WI38 (cell line): Measurements from ENCODE around the gene TFEB.

ENCODE experiments used
- H3K4me3 ChIP-seq: 2 replicates; pipeline ENCODE4 v1.5.1; 2011; ENCODE audit warnings: low read depth, mild to moderate bottlenecking, control low read depth, low read length
- CTCF ChIP-seq: IDR thresholded peaks from 2 replicates; pipeline ENCODE4 v1.5.1; 2012; ENCODE audit warnings: low read depth, mild to moderate bottlenecking, control low read depth, low read length

TFEB gene

GRCh38 chr6:41759106-41759904 lies 23.9 kb upstream of the TFEB start:
- no peak for TF ChIP-seq CTCF
- H3K4me3 ChIP-seq: no peak overlapping the region

GRCh38 chr6:41758641-41759035 lies 23.2 kb upstream of the TFEB start:
- H3K4me3 ChIP-seq: no peak overlapping the region
- no peak for TF ChIP-seq CTCF

GRCh38 chr6:41757931-41758640 lies 22.7 kb upstream of the TFEB start:
- H3K4me3 ChIP-seq: no peak overlapping the region
- TF ChIP-seq CTCF: no peak

GRCh38 chr6:41757271-41757670 lies 21.9 kb upstream of the TFEB start:
- no peak for TF ChIP-seq CTCF

GRCh38 chr6:41756354-41756753 lies 20.9 kb upstream of the TFEB start:
- TF ChIP-seq CTCF: no peak

More at GRCh38 chr6:41757271-41757670, 21.9 kb upstream of the TFEB start:
- H3K4me3 ChIP-seq: no peak overlapping the region

GRCh38 chr6:41755895-41756294 lies 20.5 kb upstream of the TFEB start:
- TF ChIP-seq CTCF: no peak
- no peak overlapping the region for H3K4me3 ChIP-seq

More at GRCh38 chr6:41756354-41756753, 20.9 kb upstream of the TFEB start:
- H3K4me3 ChIP-seq: no peak overlapping the region

GRCh38 chr6:41750374-41750773 lies 15.0 kb upstream of the TFEB start:
- H3K4me3 ChIP-seq: no peak overlapping the region
- TF ChIP-seq CTCF: no peak
